SK-N-SH (cell line): ENCODE measurements around the gene LONRF2. TPM values are rescaled to one million over a fixed set of nuclear protein-coding genes. Genes with fewer than 3 reads are reported as not detected.

ENCODE experiments used
- CTCF ChIA-PET: fragments of 300-600, 350-600 bp; formaldehyde crosslinking; extraction: SDS; loops from one replicate; lab custom pipeline; 2021; lab: Yijun Ruan, JAX
- POLR2A ChIA-PET: fragments of 350-600 bp; sonication (Branson Sonifier 250); formaldehyde crosslinking; extraction: SDS; loops from one replicate; lab custom pipeline; 2020; ENCODE audit warnings: antibody characterized with exemption, inconsistent platforms; lab: Yijun Ruan, JAX
- DNase-seq: peaks from one replicate; pipeline ENCODE4 v3.0.0; 2012
- H2AFZ ChIP-seq: fragments of 200-600 bp; sonication (generic); 2 replicates; pipeline ENCODE4 v1.8.1; 2016; ENCODE audit warnings: antibody characterized with exemption, mild to moderate bottlenecking, low read depth
- H3F3A ChIP-seq: fragments of 200-600 bp; sonication (generic); replicated peaks from 2 replicates; pipeline ENCODE3; 2016; ENCODE audit warnings: antibody characterized with exemption, mild to moderate bottlenecking; ENCODE audit not compliant: insufficient read depth
- H3K27ac ChIP-seq, 2 experiments: fragments of 200-500 bp in 1 of 2; fragments of 200-600 bp in 1 of 2; sonication (Bioruptor generic) in 1 of 2; sonication (generic), shearing (Covaris generic) in 1 of 2; 2 replicates each; pipeline versions ENCODE4 v1.5.1 to v1.6.1; 2014 to 2016; ENCODE audit warnings: low read depth in 2 of 2, inconsistent platforms in 1 of 2, low read length in 1 of 2, mild to moderate bottlenecking in 1 of 2, mixed read lengths in 1 of 2
- H3K27me3 ChIP-seq: fragments of 200-600 bp; sonication (generic), shearing (Covaris generic); 2 replicates; pipeline ENCODE4 v1.6.1; 2016; ENCODE audit warnings: mixed run types; ENCODE audit not compliant: insufficient read depth
- H3K36me3 ChIP-seq, 2 experiments: fragments of 200-500 bp in 1 of 2; fragments of 200-600 bp in 1 of 2; sonication (Bioruptor generic) in 1 of 2; sonication (generic) in 1 of 2; replicated peaks in 1 of 2; 2 replicates each; pipeline versions ENCODE3 to v1.5.1; 2014 to 2016; ENCODE audit warnings: low read length in 1 of 2, mild to moderate bottlenecking in 1 of 2; ENCODE audit not compliant: insufficient read depth in 2 of 2, control insufficient read depth in 1 of 2
- H3K4me1 ChIP-seq, 2 experiments: fragments of 200-500 bp in 1 of 2; fragments of 200-600 bp in 1 of 2; sonication (Bioruptor generic) in 1 of 2; sonication (generic), shearing (Covaris generic) in 1 of 2; 2 replicates each; pipeline versions ENCODE4 v1.5.1 to v1.6.1; 2014 to 2016; ENCODE audit warnings: low read depth in 1 of 2, low read length in 1 of 2, mixed run types in 1 of 2; ENCODE audit not compliant: insufficient read depth in 2 of 2, control insufficient read depth in 1 of 2
- H3K4me2 ChIP-seq: fragments of 200-600 bp; sonication (generic), shearing (Covaris generic); 2 replicates; pipeline ENCODE4 v1.6.1; 2017; ENCODE audit warnings: mixed run types
- H3K4me3 ChIP-seq, 2 experiments: fragments of 200-500 bp in 1 of 2; fragments of 200-600 bp in 1 of 2; sonication (Bioruptor generic) in 1 of 2; sonication (generic), shearing (Covaris generic) in 1 of 2; 2 replicates each; pipeline versions ENCODE4 v1.5.1 to v1.8.1; 2014 to 2016; ENCODE audit warnings: low read depth in 2 of 2, inconsistent platforms in 1 of 2, low read length in 1 of 2, mild to moderate bottlenecking in 1 of 2, mixed read lengths in 1 of 2, moderate library complexity in 1 of 2
- H3K79me2 ChIP-seq: fragments of 200-600 bp; sonication (generic); 2 replicates; pipeline ENCODE4 v1.8.1; 2017; ENCODE audit warnings: mild to moderate bottlenecking; ENCODE audit not compliant: insufficient read depth
- H3K9ac ChIP-seq: fragments of 200-600 bp; sonication (generic); 2 replicates; pipeline ENCODE4 v1.6.1; 2017; ENCODE audit warnings: mixed run types
- H3K9me2 ChIP-seq: fragments of 200-600 bp; sonication (generic); 2 replicates; pipeline ENCODE4 v1.6.1; 2017; ENCODE audit warnings: mixed run types
- H3K9me3 ChIP-seq: fragments of 200-600 bp; sonication (generic); 2 replicates; pipeline ENCODE4 v1.6.1; 2017; ENCODE audit warnings: mixed run types, mild to moderate bottlenecking, moderate library complexity
- H4K20me1 ChIP-seq: fragments of 200-600 bp; sonication (generic); 2 replicates; pipeline ENCODE4 v1.6.1; 2017; ENCODE audit warnings: mild to moderate bottlenecking, mixed run types; ENCODE audit not compliant: insufficient read depth
- CTCF ChIP-seq: fragments of 200-600 bp; sonication (generic); IDR thresholded peaks from 2 replicates; pipeline ENCODE4 v1.6.1; 2017; ENCODE audit warnings: antibody characterized with exemption, mild to moderate bottlenecking, moderate library complexity
- FOXJ3 ChIP-seq: sonication (generic); formaldehyde crosslinking; IDR thresholded peaks from 2 replicates; pipeline ENCODE4 v1.5.1; 2020; ENCODE audit warnings: mild to moderate bottlenecking, missing genetic modification reagents
- GABPA ChIP-seq: IDR thresholded peaks from 2 replicates; pipeline ENCODE4 v1.4.0; 2012; ENCODE audit warnings: low read depth, mild to moderate bottlenecking
- JUND ChIP-seq: IDR thresholded peaks from 2 replicates; pipeline ENCODE4 v1.4.0; 2012
- RAD21 ChIP-seq: IDR thresholded peaks from 2 replicates; pipeline ENCODE4 v1.6.1; 2012; ENCODE audit warnings: mild to moderate bottlenecking, low read length
- RXRA ChIP-seq: IDR thresholded peaks from 2 replicates; pipeline ENCODE4 v1.4.0; 2012; ENCODE audit warnings: low read depth, mild to moderate bottlenecking, borderline replicate concordance
- SIN3A ChIP-seq: IDR thresholded peaks from 2 replicates; pipeline ENCODE4 v1.6.1; 2012; ENCODE audit warnings: low read depth, mild to moderate bottlenecking, low read length, moderate library complexity, borderline replicate concordance
- TEAD4 ChIP-seq: IDR thresholded peaks from 2 replicates; pipeline ENCODE4 v1.4.0; 2012; ENCODE audit warnings: mild to moderate bottlenecking, borderline replicate concordance; ENCODE audit not compliant: insufficient read depth
- ZBTB33 ChIP-seq: IDR thresholded peaks from 2 replicates; pipeline ENCODE4 v1.4.0; 2012; ENCODE audit warnings: low read depth, borderline replicate concordance
- WGBS: methylation state at CpG from one replicate; pipeline ENCODE4 v1.1.6; 2017; ENCODE audit warnings: low lambda C conversion rate; 5-methylcytosine and 5-hydroxymethylcytosine counted together
- polyA plus RNA-seq, 3 experiments: library from polyadenylated mRNA; depleted of rRNA; stranded (reverse); fragments of >200 nt; gene quantifications; 2 replicates each; pipeline ENCODE4 v1.2.3, GENCODE V29; 2012

LONRF2 gene
- polyA plus RNA-seq, 1 of the 3 experiments (the other 2 are of a cell fraction): 2.0 TPM

GRCh38 chr2:100240386-100240785 lies 81.9 kb downstream of the LONRF2 start:
- Histone ChIP-seq H3K36me3 (no peaks in the 10 kb centered on the region), H3K9me2 (no peaks in the 10 kb centered on the region)
- WGBS: 80% methylated on average over 10 of the region's 10 CpGs

More at GRCh38 chr2:100240386-100240785, 81.9 kb downstream of the LONRF2 start:
- TF ChIP-seq GABPA: no peak
- no peak for TF ChIP-seq CTCF
- TF ChIP-seq FOXJ3 (CRISPR knock-in tag): no peak
- TF ChIP-seq SIN3A: no peak
- TF ChIP-seq JUND: no peak
- no peak for TF ChIP-seq ZBTB33
- TF ChIP-seq TEAD4: no peak
- no peak for TF ChIP-seq RXRA
- no peak for TF ChIP-seq RAD21
- no peak overlapping the region for H3K4me3 ChIP-seq
- H3K27me3 ChIP-seq: no peaks in the 10 kb centered on the region
- no peak for DNase-seq
- no peak overlapping the region for H3K9ac ChIP-seq
- H3K79me2 ChIP-seq: no peaks in the 10 kb centered on the region
- H3K4me1 ChIP-seq: peaks cover 0 to 19% of the 10 kb centered on the region in 2 experiments; a peak in 1 of 4 replicates
- no peak overlapping the region for H3K4me2 ChIP-seq
- H3K27ac ChIP-seq: no peak overlapping the region
- no peaks in the 10 kb centered on the region for H3F3A ChIP-seq
- ChIA-PET POLR2A (no interaction called here), CTCF (interaction anchor here (0.8 to 2.7 kb wide), 6 partner anchors 11 to 681 kb away, joined by 3 to 8 read pairs (median 4); no protein-coding TSS in a partner anchor)
- H2AFZ ChIP-seq: no peak overlapping the region
- no peaks in the 10 kb centered on the region for H4K20me1 ChIP-seq
- H3K9me3 ChIP-seq: no peaks in the 10 kb centered on the region
